COLO829 (cell line): ENCODE results near the gene TGM6.
A peak's percentile ranks its signal among the peaks of the same experiment; 100 is the strongest.

Experiments used
- DNase-seq: peaks from one replicate; pipeline ENCODE4 v3.0.0; 2012; ENCODE audit warnings: low spot score

Gene TGM6

GRCh38 chr20:2380601-2381000 is at the start of gene TGM6:
Gene TGM6 (plus strand): TSS chr20:2380901. CDS start chr20:2380969, 68 bp downstream.
- DNase-seq = no peak

- no peak for DNase-seq
These were observed 49.6 kb upstream of the TGM6 start for GRCh38 chr20:2331106-2331505.

DNA sequence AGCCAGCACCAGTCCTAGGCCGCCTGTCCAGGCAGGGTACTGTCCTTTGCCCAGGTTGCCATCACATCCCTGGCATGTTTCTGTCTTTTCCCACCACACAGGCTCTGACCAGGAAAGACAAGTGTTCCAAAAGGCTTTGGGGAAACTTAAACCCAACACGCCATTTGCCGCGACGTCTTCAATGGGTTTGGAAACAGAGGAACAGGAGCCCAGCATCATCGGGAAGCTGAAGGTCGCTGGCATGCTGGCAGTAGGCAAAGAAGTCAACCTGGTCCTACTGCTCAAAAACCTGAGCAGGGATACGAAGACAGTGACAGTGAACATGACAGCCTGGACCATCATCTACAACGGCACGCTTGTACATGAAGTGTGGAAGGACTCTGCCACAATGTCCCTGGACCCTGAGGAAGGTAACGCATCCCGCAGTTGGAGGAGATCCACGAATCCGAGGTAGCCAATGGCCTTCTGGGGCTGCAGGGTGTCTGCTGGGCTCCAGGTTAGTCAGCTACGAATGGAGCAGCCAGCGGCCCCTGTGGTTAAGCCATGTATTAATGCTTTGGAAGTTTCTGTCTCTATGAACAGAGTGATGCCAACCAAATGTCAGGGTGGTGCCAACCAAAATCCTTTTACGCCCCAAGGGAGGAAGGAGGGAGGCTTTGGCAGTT is 48.7 kb upstream of the TGM6 start:
- no peak for DNase-seq

- no peak for DNase-seq
These were observed 48.0 kb upstream of the TGM6 start for GRCh38 chr20:2332711-2333110.

- DNase-seq = no peak
These were observed 46.9 kb upstream of the TGM6 start for GRCh38 chr20:2333821-2334220.

DNA sequence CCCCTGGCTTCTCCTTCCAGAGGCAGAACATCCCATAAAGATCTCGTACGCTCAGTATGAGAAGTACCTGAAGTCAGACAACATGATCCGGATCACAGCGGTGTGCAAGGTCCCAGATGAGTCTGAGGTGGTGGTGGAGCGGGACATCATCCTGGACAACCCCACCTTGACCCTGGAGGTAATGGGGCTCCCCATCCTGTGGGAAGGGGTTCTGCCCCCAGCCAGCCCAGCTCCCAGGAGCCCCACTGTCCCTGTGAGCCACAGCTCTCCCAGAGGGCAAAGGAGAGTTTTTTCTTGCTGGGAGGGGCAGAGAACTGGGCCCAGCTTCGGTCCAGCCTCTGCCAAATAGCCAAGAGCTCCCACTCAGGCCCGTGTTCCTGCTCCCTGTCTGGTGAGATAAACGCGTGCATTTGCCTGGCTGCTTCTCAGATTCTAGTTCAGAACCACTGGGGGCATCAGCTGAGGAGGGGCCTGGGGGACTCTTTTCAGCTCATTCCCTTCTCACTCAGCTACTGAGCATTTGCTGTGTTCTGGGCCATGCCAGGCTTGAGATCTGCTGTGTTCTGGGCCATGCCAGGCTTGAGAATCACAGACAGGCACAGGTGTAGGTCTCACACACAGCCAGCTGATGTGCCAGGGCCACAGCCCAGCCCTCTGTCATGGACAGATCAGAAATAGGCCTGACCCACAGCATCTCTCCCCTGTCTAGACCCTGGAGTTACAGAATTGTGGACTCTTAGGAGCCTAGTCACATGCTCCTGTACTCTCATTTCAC is 45.4 kb upstream of the TGM6 start:
- DNase-seq = no peak

DNA sequence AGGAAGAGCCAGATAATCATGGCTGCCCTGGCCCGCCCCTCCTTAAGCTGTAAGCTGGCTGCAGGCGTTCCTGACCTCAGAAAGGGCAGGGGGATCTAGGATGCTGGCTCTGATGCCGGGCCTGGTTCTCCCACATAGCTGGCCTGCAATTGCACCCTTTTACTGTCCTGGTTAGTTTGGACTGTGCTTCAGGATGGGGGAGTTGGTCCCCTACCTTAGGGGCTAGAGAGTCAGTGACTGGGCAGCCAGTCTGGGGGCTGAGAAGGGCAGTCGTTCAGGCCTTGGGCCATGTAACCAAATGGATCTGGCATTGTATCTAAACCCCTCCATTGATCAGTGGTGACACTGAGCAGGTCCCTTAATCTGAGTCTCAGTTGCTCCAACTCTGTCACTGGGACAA is 44.2 kb upstream of the TGM6 start:
- no peak for DNase-seq

GRCh38 chr20:2337142-2337541 is 43.6 kb upstream of the TGM6 start:
- DNase-seq = no peak

DNA sequence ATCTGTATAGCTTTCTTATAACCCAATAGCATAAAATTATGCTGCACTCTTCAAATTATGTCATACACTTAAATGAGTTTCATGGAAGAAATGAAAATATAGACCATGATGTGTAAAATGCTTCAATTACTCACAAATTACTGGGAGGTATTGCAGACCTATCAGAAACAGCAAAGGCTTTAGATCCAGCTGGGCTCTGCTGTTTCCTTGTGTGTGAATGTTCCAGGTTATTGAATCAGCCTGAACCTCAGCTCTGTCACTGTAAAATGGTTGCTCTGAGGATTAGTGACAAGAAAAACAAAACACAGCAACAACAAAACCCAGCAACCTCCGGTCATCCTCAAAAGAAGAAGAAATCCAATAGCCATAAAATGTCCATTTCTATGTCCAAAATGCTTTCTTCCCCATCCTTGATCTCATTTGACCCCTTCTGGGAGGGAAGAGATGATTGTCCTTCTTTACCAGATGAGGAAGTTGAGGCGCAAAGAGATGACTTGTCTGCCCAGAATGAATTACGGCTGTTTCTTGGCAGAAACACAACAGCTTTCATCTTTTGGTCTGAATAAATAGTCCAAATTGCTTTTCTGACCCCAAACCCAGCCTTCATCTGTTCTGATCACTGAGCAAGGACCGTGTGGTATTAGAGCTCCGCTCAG is 42.2 kb upstream of the TGM6 start:
- no peak for DNase-seq

DNA sequence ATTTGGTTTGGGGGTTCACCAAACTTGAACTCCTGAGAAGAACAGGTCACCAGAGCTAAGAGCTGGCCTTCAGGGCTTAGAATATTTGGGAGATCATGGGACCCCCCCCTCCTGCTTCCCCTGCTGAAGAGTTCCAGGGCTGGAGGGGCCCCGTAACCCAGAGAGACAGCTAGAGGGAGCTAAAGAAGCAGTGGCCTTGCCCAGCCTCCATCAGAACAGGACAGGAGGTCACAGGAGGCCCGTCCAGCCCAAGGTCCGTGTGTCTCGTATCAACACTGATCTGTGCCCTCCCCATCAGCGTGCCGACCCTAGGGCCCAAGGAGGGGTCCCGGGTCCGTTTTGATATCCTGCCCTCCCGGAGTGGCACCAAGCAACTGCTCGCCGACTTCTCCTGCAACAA is 40.6 kb upstream of the TGM6 start:
- no peak for DNase-seq

DNA sequence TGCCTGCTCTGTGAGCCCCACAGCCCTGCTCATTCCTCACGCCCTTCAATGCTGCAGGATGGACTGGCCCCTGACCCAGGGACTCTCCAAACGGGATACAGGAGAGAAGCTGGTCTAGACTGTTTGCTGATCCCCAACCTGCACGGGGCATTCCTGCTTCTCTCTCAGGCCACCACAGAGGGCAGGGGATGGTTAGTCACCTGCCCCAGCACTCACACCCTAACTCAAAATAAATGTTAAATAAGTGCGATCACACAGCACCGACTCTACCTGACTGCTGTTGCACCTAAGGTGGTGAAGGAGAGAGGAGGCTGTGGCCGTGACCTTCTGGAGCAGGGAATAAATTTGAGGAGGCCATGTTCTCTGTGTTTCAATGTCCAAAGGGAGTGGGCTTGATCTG is 39.9 kb upstream of the TGM6 start:
- no peak for DNase-seq

DNA sequence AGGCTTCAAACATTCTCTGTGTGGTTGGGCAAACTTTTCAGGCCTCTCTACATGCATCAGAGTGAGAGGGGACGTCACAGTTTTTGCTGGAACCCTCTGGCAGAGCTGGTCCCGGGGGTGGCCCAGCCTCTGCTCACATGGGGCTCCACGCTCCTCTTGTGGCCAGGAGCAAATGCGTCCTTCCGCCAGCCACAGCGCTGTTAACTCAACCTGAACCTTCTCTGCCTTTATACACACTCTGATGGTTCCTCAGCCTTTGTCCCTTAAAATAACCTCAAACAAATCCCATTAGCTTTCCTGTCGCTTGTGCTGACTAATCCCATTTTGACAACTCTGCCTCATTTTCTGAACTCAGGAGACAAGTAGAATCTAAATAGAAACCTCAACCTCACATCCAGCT is 39.4 kb upstream of the TGM6 start:
- no peak for DNase-seq

GRCh38 chr20:2342243-2342642 is 38.5 kb upstream of the TGM6 start:
- DNase-seq = peak; percentile 53

GRCh38 chr20:2346188-2346587 is 34.5 kb upstream of the TGM6 start:
- DNase-seq = no peak

DNA sequence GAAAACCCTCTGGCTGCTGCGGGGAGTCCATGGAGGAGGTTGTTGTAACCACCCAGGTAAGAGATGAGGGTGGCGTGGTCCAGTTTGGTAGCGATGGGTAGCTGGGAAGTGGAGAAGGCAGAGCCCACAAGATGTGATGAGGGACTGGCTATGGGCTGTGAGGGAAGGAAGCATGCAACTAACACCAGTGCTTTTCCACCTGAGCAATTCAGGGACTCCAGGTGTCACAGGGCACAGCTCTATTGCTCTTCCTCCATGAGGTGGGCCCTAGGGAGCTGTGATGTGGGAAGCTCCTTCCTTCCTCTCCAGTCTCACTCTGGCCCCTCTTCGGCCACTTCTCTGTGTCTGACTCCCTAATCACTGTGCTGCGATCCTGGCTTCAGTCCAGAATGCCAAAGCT is 32.4 kb upstream of the TGM6 start:
- no peak for DNase-seq

GRCh38 chr20:2349801-2350200 is 30.9 kb upstream of the TGM6 start:
- DNase-seq = peak; percentile 44

DNA sequence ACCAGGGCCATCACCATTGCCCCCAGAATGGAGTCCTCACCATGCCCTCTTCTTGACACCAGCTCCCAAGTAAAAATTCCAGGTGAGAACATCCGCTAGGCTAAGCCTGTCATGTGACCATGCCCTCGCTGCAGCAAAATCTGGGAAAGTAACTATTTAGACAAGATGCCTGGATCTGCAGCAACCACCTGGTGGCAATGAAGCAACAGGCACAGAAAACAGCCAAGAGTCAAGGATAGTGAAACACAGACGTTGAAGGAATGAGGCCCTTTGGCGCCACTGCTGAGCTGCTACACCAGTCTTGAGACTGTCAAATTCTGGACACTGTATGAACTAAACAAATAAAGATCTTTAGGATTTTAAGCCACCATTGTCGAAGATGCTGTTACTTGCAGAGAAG is 30.1 kb upstream of the TGM6 start:
- DNase-seq = no peak

DNA sequence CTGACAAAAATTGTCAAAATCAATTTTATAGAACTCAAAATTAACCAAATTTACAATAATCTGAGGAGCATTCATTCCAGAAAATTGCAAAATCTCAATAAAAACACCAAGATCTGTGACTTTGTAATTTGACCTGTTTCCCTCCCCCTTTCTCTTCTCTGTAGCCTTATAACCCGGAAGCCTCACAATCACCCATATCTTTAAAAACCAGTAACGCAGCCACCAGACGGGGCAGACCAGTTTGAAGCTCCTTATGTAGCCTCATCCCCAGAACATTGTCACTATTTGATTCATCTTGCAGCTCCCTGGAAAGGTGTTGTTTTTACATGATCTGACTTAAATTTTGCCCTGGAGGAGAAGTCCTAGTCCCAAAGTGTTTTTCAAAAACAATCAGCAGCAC is 27.5 kb upstream of the TGM6 start:
- DNase-seq = no peak

DNA sequence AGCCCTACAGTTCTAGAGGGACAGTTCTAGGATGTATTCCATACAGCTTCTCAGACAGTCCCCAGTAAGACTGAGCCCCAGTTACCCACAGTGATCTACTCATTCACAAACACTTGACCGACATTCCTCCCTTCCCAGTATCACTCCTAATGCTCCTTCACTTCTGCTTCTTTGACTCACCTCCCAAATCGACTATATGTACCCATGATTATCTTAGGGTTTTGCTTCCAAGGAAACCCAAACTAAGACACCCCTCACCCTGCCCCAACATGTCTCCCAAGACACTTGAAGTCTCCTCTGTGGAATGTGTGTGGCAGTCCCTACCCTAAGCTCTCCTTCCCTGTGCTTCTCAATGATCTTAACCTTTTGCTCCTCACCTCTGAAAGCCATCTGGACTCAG is 23.6 kb upstream of the TGM6 start:
- DNase-seq = no peak

GRCh38 chr20:2358006-2358405 is 22.7 kb upstream of the TGM6 start:
- DNase-seq = no peak

- no peak for DNase-seq
These were observed 19.6 kb upstream of the TGM6 start for GRCh38 chr20:2361035-2361593.

DNA sequence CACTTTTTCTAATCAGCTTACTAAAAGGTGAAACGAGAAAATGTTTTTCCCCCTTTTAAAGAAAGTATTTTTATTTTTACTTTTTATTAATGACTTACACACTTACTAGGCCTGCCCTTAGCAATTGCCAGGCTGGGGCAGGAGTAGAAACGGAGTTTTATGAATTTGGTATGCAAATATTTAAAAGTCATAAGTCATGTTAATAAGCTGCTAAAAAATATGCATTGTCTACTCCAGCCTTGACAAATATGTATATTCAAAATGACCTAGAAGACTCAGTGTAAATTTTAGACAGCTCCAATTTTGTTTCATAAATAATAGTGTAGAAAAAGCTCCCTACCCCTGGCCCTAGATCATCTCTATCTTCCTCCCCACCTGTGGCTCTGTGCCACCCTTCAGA is 17.5 kb upstream of the TGM6 start:
- no peak for DNase-seq

- no peak for DNase-seq
These were observed 17.1 kb upstream of the TGM6 start for GRCh38 chr20:2363587-2363986.
